AG20443 (cell line): ENCODE measurements around the gene FLRT2.

Experiments
- DNase-seq: peaks from one replicate; pipeline ENCODE4 v3.0.0; 2012; ENCODE audit warnings: low spot score, mixed read lengths

FLRT2 gene

DNA sequence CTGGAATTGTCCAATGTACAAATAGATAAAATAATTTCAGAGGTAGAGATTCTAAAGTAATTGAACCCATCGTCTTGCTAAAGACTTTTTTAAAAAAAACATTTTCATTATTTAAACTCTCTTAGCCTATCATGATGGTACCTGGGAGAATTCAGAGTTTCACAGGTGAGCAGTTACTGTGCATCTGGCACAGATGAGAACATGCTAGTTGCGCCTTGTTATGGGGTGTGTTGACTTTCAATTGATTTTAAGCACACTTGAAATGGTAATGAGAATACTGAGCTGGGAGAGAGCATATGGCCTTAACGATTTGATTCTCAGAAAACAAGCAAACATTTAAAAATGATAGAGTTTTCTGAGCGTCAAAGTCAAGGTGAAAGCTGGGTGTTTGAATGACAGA, 66.6 kb downstream of the FLRT2 start:
- DNase-seq = no peak

DNA sequence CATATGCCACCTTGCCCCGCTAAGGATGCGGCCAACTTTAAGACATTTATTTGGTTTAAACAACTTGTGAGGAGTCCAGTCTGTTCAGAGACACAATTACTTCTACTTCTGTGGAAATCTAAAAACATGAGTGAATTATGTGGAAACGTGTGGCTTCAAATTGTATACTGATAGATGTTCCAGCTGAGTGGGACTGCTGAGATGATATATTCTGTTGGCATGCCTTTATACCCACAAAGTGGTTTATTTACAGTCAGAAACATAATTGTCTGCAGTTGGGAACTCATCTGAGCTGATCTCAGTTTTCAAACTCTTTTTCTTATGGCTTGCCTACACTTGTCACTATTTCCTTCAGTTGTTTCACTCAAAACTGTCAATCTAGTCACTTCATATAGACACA, 67.8 kb downstream of the FLRT2 start:
- no peak for DNase-seq

GRCh38 chr14:85599939-85600338, 70.0 kb downstream of the FLRT2 start:
- DNase-seq = no peak

GRCh38 chr14:85601246-85601645, 71.3 kb downstream of the FLRT2 start:
- DNase-seq = no peak

GRCh38 chr14:85601690-85602089, 71.7 kb downstream of the FLRT2 start:
- DNase-seq = no peak

DNA sequence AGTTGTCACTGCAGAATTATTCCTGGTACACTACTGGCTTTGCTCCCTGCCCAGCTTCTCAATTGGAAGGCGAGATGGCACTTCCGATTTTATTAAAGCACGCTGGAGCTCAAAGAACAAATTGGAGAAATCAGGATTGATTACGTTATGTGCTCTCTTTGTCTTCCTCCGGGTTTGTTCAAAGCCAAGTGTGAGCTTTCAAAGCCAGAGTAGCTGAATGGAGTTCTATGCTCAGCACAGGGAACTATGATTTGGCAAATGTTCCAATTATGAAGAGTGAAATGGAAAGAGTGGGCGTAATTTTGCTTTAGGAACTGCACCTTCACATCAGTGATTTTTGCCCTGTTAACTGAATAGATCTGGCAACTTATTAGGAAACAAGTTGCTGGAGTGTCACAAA, 72.4 kb downstream of the FLRT2 start:
- DNase-seq = no peak

DNA sequence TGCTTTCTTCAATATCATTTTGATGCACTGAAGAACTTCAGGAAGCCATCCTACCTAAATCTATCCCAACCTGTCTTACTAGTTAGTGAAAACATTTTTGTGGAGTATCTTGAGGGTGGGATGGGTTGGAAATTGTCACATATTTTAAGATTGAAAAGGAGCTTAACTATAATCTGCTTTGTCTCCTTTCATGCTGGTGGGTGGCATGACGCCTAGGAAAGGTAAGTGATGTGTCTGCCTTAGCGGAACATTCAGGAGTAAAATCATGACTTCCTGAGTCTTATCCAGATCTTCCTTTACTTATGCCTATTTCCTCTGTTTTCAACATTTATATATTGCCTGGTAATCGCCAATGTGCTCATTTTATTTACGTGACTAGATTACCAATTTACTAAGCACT, 74.1 kb downstream of the FLRT2 start:
- no peak for DNase-seq

DNA sequence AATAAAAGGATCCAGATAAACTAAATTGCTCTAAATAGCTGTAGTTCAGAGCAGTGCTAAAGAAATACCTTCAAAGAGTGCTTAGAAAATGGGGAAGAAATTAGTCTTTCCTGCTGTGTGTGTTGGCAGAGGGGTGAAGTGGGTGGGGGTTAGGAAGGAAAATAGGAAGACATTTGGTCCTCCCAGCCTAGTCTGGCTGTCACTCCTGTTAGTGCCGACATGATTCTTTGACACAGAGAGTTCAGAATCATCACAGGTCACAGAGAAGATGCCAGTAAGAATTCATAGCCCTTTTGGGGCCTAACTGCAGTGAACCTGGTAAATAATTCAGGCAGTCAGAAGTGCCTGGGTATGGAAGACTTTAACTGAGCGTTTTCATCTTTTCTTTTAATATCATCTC, 74.8 kb downstream of the FLRT2 start:
- no peak for DNase-seq

- peak; percentile 83 for DNase-seq
These were observed 77.7 kb downstream of the FLRT2 start for GRCh38 chr14:85607651-85608081.

DNA sequence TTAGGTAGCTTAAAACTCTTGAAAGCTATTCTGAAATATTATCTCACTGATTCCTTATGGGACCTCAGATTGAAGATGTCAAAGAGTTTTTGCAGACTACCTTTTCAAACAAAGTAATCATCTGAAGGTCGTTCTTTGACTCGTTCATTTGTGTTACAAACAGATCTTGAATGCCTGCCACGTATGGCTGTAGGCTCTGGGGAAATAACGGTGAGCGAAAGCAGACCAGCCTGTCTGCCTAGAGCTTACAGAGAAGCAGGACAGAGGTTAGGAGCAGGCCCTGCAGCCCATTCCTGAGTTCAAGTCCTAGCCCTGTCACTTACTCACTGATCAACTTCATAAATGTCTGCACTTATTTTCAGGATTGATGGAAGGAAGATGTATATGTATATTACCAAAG, 83.6 kb downstream of the FLRT2 start:
- no peak for DNase-seq

- no peak for DNase-seq
These were observed 86.5 kb downstream of the FLRT2 start for GRCh38 chr14:85616386-85616885.

DNA sequence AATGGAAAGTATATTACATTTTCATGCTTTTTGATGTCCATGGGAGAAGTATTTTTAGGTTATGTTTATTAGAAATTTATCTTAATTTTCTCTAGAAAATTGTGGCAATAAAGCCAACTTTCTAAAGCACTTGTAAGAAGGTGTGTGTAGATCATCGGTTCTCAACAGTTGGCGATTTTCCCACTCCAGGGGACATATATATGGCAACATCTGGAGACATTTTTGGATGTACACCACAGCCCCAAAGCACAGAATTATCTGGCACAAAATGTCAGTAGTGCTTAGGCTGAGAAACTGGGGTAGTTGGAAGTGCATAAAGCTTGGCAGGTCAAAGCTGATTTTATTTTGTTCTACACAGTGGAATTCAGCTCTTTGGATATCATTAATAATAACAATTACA, 86.9 kb downstream of the FLRT2 start:
- no peak for DNase-seq

DNA sequence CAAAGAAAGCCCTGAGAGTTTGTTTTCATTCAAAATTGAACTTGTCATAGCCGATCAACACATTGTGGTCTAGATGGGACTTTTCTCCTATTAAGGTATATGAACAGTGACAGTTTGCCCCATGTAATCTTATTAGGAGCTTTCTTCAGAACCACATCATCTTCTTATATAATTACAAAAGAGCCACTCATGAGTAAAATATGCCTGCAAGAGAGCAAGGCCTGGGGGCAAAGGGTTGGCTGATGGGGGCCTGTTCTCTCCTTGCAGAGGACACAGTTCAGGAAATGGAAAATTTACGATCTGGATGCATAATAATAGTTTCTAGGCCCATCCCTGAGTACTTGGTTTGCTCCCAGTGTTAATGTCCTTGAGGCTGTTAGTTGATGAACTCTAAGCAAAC, 87.8 kb downstream of the FLRT2 start:
- DNase-seq = no peak

DNA sequence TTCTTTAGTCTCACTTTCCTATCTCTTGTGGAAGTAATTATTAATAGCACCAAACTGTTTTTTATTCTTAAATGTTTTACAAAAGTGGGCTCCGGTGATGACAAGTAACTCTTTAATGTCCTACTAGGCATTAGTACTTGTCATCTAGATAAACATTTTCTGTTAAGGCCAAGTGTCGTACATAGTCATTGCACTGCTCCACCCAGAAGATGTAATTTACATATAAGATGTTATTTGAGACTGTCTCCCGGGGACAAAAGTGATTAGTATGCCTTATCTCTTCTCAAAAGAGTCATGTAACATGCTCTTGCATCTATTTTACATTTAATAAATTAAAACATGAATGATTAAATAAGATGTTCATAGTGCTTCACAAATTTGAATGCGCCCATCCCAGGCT, 88.4 kb downstream of the FLRT2 start:
- no peak for DNase-seq

GRCh38 chr14:85618978-85619377, 89.0 kb downstream of the FLRT2 start:
- DNase-seq = no peak

DNA sequence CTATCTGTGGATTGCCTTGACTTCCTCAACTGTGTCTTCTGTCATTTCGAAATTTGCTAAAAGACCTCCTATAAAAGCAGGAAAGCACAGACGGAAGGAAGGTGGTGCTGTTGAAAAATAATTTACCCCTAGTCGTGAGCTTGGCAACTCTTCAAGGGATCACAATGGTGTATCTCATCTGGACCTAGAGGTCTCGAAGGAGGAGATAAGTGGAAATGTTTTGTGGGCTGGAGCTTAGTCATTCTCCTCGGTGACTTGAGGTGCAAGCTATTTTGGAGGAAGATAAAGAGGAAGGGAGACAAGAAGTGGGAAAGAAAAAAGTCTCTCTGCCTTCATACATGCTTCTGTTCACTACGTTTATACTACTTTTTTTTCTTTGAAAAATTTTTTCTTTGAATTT, 89.9 kb downstream of the FLRT2 start:
- DNase-seq = no peak

DNA sequence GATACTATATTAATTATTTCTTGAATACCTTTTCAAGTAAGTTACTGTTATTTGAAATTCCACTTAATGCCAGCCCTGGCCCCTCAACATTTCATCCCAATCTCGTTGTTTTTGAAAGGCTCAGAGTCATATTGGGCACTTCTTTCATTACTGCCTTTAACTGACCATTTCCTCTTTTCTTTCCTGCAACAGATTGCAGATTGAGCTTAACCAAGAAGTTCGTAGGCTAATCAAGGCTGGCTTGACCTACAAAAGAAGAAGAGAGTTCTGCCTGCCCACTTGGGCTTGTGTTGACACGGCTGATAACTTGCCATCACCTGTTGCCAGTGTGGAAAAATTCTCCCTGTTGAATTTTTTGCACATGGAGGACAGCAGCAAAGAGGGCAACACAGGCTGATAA, 91.0 kb downstream of the FLRT2 start:
- DNase-seq = no peak

DNA sequence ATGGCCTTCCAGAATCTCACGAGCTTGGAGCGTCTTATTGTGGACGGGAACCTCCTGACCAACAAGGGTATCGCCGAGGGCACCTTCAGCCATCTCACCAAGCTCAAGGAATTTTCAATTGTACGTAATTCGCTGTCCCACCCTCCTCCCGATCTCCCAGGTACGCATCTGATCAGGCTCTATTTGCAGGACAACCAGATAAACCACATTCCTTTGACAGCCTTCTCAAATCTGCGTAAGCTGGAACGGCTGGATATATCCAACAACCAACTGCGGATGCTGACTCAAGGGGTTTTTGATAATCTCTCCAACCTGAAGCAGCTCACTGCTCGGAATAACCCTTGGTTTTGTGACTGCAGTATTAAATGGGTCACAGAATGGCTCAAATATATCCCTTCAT, 92.2 kb downstream of the FLRT2 start:
- no peak for DNase-seq

- no peak for DNase-seq
These were observed 93.2 kb downstream of the FLRT2 start for GRCh38 chr14:85622986-85623685.

DNA sequence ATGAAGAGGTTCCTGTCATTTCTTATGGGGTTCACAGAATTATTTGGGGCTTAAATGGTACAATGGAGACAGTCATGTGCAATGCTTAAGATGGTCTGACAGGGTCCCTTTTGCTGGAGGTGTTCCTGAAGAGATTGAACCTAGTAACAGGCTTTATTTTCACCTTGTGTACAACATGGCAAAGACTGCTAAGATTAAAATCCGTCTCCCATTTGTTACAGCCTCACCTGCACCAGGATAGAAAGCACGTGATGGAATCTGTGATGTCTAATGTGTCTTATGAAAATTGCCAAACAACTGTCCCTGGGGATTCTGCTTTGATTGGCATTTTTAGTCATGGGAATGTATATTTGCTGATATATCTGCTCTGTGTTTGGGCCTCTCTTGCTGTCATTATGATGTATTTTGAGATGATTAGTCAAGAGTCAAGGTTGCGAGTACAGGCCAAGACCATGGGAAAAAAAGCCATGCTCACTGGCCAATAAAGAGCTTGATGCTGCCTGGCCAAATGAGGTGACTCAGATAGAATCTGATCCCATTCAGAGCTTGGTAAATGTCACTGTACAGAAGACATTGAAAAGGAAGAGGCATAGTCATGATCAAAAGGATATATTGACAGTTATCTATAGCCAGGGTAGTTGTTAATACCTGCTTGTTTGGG, 96.1 kb downstream of the FLRT2 start:
- DNase-seq = no peak

GRCh38 chr14:85634205-85634604, 104.3 kb downstream of the FLRT2 start:
- DNase-seq = no peak

DNA sequence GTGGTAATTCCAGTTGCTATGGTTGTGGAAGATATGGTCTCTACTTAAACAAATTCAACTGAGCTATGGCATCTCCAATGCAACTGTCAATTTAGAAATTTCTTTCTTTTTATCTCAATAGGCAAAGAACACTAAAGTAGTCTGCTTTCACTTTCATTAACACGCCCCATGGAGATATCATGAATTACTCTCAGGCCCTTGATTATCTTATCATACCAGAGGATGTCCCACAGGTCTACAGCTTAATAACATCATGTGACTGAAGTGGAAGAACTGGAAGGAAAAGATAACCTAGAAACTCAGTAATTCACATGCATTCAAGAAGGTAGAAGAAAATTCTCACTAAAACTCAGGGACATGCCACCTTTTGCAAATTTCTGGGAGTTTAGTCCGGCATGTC, 114.3 kb downstream of the FLRT2 start:
- no peak for DNase-seq

GRCh38 chr14:85653029-85653428, 123.1 kb downstream of the FLRT2 start:
- no peak for DNase-seq
